ENCODE data around the gene PADI6. TPM values are rescaled to one million over a fixed set of nuclear protein-coding genes. Genes with fewer than 3 reads are reported as not detected.
A peak's percentile ranks its signal among the peaks of the same experiment; 100 is the strongest.
"Not testable (repeated sequence)": the region's sequence is repeated elsewhere in the genome, so short reads cannot be mapped to it uniquely, and the experiment has no call there.

PADI6 gene
- total RNA-seq, 1 donor from 2014 or later = not detected

DNA sequence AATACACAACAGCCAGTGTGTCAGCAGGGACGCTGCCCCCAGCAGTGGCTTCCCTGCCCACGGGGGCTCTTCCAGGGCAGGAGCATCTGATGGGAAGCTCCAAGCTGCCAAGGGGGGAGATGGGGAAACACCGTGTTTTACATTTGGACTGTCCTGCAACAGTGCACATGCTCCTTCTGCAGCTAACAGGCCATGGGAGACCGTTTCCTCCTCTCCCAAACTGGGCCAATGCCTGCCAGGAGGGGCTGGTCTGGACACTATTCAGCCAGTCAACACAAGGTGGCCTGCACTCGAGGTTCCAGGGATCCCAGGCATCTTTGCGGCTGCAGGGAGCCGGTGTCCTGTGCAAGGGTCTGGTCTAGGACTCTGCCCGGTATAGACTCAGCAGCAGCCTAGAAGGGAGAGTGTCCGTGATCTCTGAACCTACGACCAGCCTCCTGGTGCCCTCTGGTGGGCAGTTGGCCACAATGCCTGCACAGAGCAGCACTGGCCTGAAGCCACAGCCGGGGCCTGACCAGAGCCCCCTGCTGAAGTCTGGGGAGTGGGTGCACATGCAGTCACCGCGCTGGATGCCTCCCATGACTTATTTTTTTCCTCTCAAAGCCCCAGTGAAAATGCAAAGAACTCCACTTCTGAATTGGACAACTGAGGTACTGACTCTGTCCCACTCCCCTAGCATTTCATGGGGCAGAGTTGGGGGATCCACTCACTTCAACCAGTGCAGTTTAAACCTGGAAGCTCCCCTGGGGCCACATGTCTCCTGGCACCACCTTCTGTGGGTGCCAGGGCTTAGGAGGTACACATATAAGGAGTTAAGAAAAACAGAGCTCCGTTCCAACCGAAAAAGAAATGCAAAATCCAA is 34.1 kb downstream of the PADI6 start:
- TF ChIP-seq, protein P1, sequence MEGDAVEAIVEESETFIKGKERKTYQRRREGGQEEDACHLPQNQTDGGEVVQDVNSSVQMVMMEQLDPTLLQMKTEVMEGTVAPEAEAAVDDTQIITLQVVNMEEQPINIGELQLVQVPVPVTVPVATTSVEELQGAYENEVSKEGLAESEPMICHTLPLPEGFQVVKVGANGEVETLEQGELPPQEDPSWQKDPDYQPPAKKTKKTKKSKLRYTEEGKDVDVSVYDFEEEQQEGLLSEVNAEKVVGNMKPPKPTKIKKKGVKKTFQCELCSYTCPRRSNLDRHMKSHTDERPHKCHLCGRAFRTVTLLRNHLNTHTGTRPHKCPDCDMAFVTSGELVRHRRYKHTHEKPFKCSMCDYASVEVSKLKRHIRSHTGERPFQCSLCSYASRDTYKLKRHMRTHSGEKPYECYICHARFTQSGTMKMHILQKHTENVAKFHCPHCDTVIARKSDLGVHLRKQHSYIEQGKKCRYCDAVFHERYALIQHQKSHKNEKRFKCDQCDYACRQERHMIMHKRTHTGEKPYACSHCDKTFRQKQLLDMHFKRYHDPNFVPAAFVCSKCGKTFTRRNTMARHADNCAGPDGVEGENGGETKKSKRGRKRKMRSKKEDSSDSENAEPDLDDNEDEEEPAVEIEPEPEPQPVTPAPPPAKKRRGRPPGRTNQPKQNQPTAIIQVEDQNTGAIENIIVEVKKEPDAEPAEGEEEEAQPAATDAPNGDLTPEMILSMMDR (conservative IDR thresholded peaks at IDR 0.05) = peak; percentile 82
- Mint-ChIP-seq H3K9me3 (no peaks in the 10 kb centered on the region), H3K4me1 (no peaks in the 10 kb centered on the region), H3K27me3 (ENCODE audit: low read depth) (no peaks in the 10 kb centered on the region), H3K36me3 (ENCODE audit: low read depth) (peaks cover 13% of the 10 kb centered on the region), H3K27ac (ENCODE audit: unreplicated experiment) (no peak overlapping the region), H3K4me3 (peak overlapping the region; percentile 19)
- peak; percentile 79 for DNase-seq (ENCODE audit: low read depth, low spot score)

DNA sequence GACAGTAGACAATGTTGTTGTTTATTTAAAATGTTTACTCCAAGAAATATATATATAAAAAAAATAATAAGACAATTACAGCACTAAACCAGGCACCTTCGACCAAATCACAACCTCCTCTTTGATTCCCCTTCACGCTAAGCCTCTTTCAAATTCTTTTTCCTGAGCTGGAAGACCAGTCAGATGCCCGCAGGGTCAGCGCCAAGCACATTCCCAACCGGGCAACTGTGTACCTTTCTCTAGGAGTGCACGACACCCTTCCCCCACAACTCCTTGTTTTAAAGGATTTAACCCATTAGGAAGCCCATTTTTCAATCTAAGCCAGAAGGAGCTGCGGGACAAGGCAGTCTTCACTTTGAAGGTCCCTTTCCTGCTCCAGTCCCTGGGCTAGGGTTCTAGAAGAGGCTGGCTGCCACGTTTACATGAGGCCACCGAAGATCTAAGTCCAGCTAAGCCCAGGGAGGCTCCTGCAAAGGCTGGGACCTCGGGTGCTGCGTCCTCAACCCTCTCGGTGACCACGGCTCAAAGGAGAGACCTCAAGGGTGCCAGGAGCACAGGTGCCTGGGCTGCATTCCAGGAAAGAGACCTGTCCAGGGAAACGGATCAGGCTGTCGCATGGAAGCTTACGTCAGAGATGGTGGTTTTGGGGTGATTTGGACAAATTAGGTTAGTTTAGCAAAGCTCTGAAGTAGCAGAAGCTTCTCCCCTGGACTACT is 34.9 kb downstream of the PADI6 start:
- H3K27me3 Mint-ChIP-seq (ENCODE audit: low read depth); H3K4me1 Mint-ChIP-seq; H3K9me3 Mint-ChIP-seq; H3K4me3 Mint-ChIP-seq; DNase-seq (ENCODE audit: low read depth, low spot score): not testable (repeated sequence)
- Mint-ChIP-seq H3K36me3 (ENCODE audit: low read depth) (peaks cover 13% of the 10 kb centered on the region), H3K27ac (ENCODE audit: unreplicated experiment) (peak overlapping the region; percentile 78)

DNA sequence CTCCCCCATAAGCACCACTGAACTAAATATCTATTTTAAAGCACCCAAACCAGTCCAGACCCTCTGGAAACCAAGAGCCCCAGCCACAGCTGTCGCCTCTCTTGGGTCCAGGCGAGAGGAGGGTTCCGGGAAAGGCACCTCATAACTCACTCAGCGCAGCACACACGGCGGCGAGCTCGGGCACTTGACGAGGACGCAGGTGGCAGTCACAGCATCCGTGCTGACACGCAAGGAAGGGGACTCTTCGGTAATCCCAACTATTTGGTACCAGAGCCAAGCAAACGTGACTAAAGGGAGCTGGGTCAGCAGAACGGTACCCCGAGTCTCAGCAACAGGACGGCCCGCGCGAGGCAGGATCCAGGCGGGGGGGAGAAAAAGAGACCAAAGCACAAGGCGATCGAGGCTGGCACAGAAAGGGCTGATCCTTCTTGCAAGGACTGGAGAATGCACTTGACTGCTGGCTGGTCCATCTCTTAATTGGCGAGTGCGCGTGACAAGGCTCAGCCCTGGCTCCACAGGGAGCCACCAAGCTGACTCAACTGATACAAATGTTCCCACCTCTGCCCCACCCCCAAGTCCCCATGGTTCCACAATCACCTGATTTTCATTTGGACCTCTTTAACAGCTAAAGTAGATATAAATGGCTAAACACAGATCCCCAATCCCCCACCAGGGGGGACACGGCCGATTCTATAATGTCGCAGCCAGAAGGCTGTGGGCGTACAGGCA is 36.0 kb downstream of the PADI6 start:
- not testable (repeated sequence) for H3K27ac Mint-ChIP-seq (ENCODE audit: unreplicated experiment); H3K27me3 Mint-ChIP-seq (ENCODE audit: low read depth); H3K4me1 Mint-ChIP-seq; DNase-seq (ENCODE audit: low read depth, low spot score); H3K9me3 Mint-ChIP-seq
- Mint-ChIP-seq H3K36me3 (ENCODE audit: low read depth) (peaks cover 14% of the 10 kb centered on the region), H3K4me3 (peak overlapping the region; percentile 34)

DNA sequence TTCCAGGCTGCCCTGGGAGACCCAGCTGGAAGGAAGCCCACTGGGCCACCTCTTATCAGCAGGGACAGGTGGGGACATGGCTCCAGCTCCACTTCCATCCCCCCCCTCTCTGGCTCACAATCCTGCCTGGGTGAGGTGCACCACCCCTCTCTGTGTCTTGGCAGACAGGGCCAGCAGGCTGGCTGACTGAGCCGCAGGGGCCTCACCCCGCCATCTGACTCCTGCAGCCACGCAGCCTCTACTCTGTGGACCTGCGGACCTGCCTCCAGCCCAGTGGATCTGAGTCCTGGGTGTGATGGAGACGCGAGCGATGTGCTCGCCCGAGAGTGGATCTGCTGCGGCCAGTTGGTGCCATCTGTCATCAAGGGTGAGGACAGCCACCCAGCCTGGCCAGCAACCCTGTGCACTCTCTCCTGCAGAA is 37.4 kb downstream of the PADI6 start:
- TF ChIP-seq, protein P1 (conservative IDR thresholded peaks at IDR 0.05) = no peak
- no peaks in the 10 kb centered on the region for H3K4me1 Mint-ChIP-seq
- H3K27me3 Mint-ChIP-seq (ENCODE audit: low read depth) = no peaks in the 10 kb centered on the region
- H3K27ac Mint-ChIP-seq (ENCODE audit: unreplicated experiment) = no peak overlapping the region
- DNase-seq (ENCODE audit: low read depth, low spot score) = no peak
- no peak overlapping the region for H3K4me3 Mint-ChIP-seq
- no peaks in the 10 kb centered on the region for H3K9me3 Mint-ChIP-seq
- H3K36me3 Mint-ChIP-seq (ENCODE audit: low read depth) = peaks cover 18% of the 10 kb centered on the region

DNA sequence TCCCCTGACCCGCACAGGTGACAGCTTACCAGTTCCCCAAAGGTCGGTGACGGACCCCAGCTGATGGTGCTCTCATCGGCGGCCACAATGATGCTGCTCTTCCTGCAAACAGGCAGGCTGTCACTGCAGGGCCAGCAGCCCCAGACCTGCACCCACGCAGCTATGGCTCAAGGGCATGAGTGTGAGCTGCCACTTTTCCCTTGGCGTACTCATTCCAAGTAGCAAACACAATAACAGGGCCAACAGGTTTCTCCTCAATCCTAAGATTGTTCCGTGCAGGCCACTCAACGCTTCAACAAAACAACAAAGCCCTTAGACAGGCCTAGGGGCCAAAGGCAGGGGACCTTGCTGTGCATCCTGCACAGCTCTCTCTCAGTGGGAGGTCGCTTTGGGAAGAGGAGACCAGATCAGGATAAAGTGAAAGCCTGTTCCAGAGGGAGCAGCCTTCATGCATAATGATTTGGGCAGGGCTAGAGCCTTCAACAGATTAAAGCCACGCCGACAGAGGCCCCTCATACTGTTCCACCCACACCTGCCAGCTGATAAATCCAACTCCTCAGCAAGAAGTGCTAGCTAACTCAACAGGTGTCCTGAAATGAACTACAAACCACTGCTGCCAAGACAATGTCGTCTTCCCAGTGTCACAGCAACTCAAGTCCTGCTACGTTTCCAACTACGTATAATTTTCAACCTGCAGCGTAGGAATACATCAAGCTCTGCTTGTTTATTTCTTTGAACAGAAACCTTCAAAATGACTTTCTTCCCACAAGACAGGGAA is 40.3 kb downstream of the PADI6 start:
- no peak overlapping the region for H3K4me3 Mint-ChIP-seq
- no peak overlapping the region for H3K27ac Mint-ChIP-seq (ENCODE audit: unreplicated experiment)
- no peaks in the 10 kb centered on the region for H3K9me3 Mint-ChIP-seq
- no peak for DNase-seq (ENCODE audit: low read depth, low spot score)
- H3K4me1 Mint-ChIP-seq = no peaks in the 10 kb centered on the region
- H3K36me3 Mint-ChIP-seq (ENCODE audit: low read depth) = peaks cover 29% of the 10 kb centered on the region
- TF ChIP-seq, protein P1 (conservative IDR thresholded peaks at IDR 0.05) = no peak
- H3K27me3 Mint-ChIP-seq (ENCODE audit: low read depth) = no peaks in the 10 kb centered on the region

DNA sequence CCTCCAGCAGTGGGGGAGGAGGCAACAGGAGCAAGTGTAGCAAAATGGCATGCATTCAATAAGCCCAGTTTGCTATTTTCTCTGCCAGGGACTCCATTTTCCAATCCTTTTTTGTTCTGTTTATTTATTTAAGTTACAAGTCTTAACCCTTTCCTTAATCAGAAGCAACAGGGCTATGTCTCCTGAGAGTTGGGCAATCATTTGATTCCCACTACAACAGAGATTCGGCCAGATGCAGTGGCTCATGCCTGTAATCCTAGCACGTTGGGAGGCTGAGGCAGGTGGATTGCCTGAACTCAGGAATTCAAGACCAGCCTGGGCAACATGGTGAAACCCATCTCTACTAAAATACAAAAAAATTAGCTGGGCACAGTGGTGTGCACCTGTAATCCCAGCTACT is 42.0 kb downstream of the PADI6 start:
- peaks cover 22% of the 10 kb centered on the region for H3K36me3 Mint-ChIP-seq (ENCODE audit: low read depth)
- H3K27me3 Mint-ChIP-seq (ENCODE audit: low read depth) = no peaks in the 10 kb centered on the region
- TF ChIP-seq, protein P1 (conservative IDR thresholded peaks at IDR 0.05) = no peak
- DNase-seq (ENCODE audit: low read depth, low spot score) = no peak
- H3K27ac Mint-ChIP-seq (ENCODE audit: unreplicated experiment) = no peak overlapping the region
- H3K4me1 Mint-ChIP-seq = no peaks in the 10 kb centered on the region
- no peak overlapping the region for H3K4me3 Mint-ChIP-seq
- no peaks in the 10 kb centered on the region for H3K9me3 Mint-ChIP-seq
